ENCODE results near the gene STIMATE. TPM values are rescaled to one million over a fixed set of nuclear protein-coding genes. Genes with fewer than 3 reads are reported as not detected.

Gene STIMATE
- total and polyA plus RNA-seq, 8 donors, result 5.0 to 19.9 (median 13.6) TPM

DNA sequence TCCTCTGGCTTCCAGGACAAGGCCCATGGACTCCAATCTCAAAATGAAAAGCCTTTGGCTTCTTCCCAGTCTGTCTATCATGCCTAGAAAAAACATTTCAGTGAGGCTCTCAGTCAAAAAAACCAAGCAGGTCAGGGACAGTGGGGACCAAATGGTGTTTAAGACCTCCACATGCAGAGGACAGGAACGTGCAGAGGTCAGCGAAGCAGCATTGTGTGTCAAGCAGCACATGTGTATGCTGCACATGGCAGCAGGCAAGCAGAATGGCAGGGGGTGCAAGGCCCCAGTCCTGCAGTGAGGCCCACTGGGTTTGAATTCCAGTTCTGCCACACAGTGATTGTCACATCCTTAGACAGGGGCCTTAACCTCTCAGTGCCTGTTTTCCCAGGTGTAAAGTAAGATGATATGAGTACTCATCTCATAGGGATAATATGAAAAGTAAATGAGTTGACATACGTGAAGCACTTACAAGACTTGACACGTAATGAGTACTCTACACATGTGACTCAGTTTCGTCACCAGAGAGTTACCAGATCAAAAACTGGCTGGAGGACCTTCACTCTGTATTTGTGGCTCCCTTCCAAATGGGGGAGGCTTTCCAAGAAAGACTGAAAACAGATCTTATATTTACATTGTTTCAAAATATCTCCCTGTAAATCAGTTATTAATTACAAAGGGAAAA, 11.2 kb downstream of the STIMATE start:
- DNase-seq, result no peak
- peak in 3 of 4 donors; percentile 33 to 45 (median 35) for ATAC-seq
- WGBS, 2 donors, result 57 to 60% methylated on average over 5 of the region's 5 CpGs
- no peak for FAIRE-seq
- TF ChIP-seq, protein P1, sequence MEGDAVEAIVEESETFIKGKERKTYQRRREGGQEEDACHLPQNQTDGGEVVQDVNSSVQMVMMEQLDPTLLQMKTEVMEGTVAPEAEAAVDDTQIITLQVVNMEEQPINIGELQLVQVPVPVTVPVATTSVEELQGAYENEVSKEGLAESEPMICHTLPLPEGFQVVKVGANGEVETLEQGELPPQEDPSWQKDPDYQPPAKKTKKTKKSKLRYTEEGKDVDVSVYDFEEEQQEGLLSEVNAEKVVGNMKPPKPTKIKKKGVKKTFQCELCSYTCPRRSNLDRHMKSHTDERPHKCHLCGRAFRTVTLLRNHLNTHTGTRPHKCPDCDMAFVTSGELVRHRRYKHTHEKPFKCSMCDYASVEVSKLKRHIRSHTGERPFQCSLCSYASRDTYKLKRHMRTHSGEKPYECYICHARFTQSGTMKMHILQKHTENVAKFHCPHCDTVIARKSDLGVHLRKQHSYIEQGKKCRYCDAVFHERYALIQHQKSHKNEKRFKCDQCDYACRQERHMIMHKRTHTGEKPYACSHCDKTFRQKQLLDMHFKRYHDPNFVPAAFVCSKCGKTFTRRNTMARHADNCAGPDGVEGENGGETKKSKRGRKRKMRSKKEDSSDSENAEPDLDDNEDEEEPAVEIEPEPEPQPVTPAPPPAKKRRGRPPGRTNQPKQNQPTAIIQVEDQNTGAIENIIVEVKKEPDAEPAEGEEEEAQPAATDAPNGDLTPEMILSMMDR (IDR thresholded peaks at IDR 0.05), result no peak
- Histone ChIP-seq H3K4me1 (peaks cover 2 to 19% (median 11%) of the 10 kb centered on the region in 3 donors), H3K36me3 (no peaks in the 10 kb centered on the region), H3K4me3 (no peak overlapping the region), H3K27me3 (no peaks in the 10 kb centered on the region), H3K9me3 (no peaks in the 10 kb centered on the region), H3K27ac (no peak overlapping the region)
- intact Hi-C loops (cut with DNase I), result no loop called here

DNA sequence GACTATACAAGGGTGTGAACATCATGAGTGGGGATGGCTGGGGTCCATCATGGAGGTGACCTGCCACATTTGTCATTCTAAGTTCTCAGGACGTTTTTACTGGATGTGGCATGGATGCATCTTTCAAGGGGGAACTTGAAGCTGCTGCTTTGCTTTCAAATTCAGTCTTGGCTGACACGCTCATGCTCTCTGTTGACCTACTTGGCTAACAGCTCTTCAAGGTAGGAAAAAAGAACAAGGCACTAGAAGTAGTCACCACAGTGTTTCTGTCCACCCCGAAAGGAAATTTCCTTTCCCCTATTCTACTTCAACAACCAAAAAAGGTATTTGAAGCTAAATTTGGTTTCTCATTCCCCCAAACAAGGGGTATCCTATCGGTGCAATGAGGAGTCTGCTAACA, 15.0 kb downstream of the STIMATE start:
- no peak for FAIRE-seq
- Histone ChIP-seq H3K36me3 (no peaks in the 10 kb centered on the region), H3K27ac (no peak overlapping the region), H3K4me1 (peaks cover 0 to 11% (median 0%) of the 10 kb centered on the region in 3 donors), H3K27me3 (no peaks in the 10 kb centered on the region), H3K9me3 (no peaks in the 10 kb centered on the region), H3K4me3 (no peak overlapping the region)
- intact Hi-C loops (cut with DNase I), result no loop called here
- TF ChIP-seq, protein P1 (IDR thresholded peaks at IDR 0.05), result no peak
- no peak for ATAC-seq
- DNase-seq, result no peak
- WGBS, 2 donors, result 88 to 89% methylated on average over 4 of the region's 4 CpGs

DNA sequence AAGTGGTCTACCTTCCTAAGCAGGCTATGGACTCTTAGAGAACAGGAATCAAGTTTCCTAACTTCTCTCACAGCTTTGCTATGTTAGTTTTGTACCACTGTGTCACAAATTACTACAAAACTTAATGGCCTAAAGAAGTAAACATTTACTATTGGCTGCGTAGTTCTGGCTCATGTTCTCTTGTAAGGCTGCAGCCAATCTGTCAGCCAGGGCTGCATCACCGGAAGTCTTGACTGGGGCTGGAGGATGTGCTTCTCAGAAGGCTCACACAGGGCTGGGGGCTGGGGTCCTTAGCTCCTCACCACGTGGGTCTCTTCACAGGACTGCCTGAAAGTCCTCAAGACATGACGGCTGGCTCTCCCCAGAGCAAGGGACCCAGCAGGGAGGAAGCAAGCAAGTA, 15.5 kb downstream of the STIMATE start:
- intact Hi-C loops (cut with DNase I), result no loop called here
- Histone ChIP-seq H3K4me1 (peaks cover 0 to 9% (median 0%) of the 10 kb centered on the region in 3 donors), H3K36me3 (no peaks in the 10 kb centered on the region), H3K27ac (no peak overlapping the region), H3K4me3 (no peak overlapping the region), H3K27me3 (no peaks in the 10 kb centered on the region), H3K9me3 (no peaks in the 10 kb centered on the region)
- FAIRE-seq (no peak), ATAC-seq (no peak), DNase-seq (no peak)
- TF ChIP-seq, protein P1 (IDR thresholded peaks at IDR 0.05), result no peak
- WGBS, 2 donors, result 81 to 84% methylated on average over 4 of the region's 4 CpGs

DNA sequence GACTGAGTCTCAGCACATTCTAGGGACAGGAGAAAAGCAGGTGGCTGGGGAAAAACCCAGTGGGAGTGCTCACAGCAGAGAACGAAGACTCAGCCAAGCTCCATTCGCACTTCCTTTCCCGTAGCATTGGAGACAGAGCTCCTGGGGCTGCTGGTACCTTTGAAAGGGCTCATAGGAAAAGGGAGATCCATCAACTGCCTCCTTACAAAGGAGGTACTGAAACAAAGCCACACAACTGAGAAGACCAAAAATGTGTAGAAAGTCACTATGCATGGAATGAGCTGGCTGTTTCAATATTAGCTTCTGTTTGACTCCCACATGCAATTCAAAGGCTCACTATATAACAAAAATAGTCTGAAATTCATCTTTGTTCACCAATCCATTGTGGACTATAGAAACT, 16.9 kb downstream of the STIMATE start:
- no peaks in the 10 kb centered on the region for H3K9me3 ChIP-seq
- no peaks in the 10 kb centered on the region for H3K36me3 ChIP-seq
- no peak for ATAC-seq
- H3K4me3 ChIP-seq, result no peak overlapping the region
- no peak overlapping the region for H3K27ac ChIP-seq
- 91 to 93% methylated on average over 3 of the region's 3 CpGs for WGBS, 2 donors
- DNase-seq, result no peak
- TF ChIP-seq, protein P1 (IDR thresholded peaks at IDR 0.05), result no peak
- FAIRE-seq, result no peak
- intact Hi-C loops (cut with DNase I), result no loop called here
- H3K4me1 ChIP-seq, result no peaks in the 10 kb centered on the region
- H3K27me3 ChIP-seq, result no peaks in the 10 kb centered on the region

DNA sequence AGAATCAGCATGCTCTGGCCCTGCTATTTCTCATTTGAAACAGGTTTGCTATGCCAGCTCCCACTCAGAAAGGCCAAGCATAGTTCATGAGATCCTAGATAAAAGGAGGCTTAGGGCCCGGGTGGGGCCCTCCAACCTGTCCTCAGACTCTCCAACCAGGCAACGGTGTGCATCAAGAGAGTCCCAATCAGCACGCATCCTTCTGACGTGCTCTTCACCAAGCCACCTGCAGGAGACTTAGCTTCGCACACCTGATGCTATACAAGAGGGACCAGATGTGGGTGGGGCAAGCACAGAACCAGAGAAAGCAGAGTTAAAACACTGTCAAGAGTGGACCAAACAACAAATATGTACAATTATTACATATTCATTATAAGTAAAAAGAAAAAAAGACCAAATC, 17.3 kb downstream of the STIMATE start:
- no peak for FAIRE-seq
- 96% methylated on average over 5 of the region's 5 CpGs for WGBS, 2 donors
- no peaks in the 10 kb centered on the region for H3K36me3 ChIP-seq
- H3K9me3 ChIP-seq, result no peaks in the 10 kb centered on the region
- TF ChIP-seq, protein P1 (IDR thresholded peaks at IDR 0.05), result no peak
- no peak overlapping the region for H3K27ac ChIP-seq
- no peak for DNase-seq
- intact Hi-C loops (cut with DNase I), result no loop called here
- no peaks in the 10 kb centered on the region for H3K4me1 ChIP-seq
- H3K4me3 ChIP-seq, result no peak overlapping the region
- ATAC-seq, result no peak
- no peaks in the 10 kb centered on the region for H3K27me3 ChIP-seq
